Muscle layer of colon (tissue), 2 donors: ENCODE measurements around the gene ARHGAP15.

Experiments used
- H3K27ac ChIP-seq: one replicate; pipeline ENCODE4 v1.7.0; 2013; ENCODE audit warnings: low read depth, mild to moderate bottlenecking, low read length, moderate library complexity
- H3K27me3 ChIP-seq, 2 donors: one replicate each; pipeline ENCODE4 v1.7.0; 2013; ENCODE audit warnings: low read length in 2 of 2, mild to moderate bottlenecking in 2 of 2; ENCODE audit not compliant: insufficient read depth in 2 of 2, control insufficient read depth in 1 of 2
- H3K36me3 ChIP-seq: one replicate; pipeline ENCODE4 v1.7.0; 2013; ENCODE audit warnings: mild to moderate bottlenecking, low read length; ENCODE audit not compliant: insufficient read depth
- H3K4me1 ChIP-seq: one replicate; pipeline ENCODE4 v1.7.0; 2013; ENCODE audit warnings: mild to moderate bottlenecking, low read length; ENCODE audit not compliant: insufficient read depth
- H3K4me3 ChIP-seq, 2 donors: one replicate each; pipeline ENCODE4 v1.7.0; 2013; ENCODE audit warnings: low read length in 2 of 2, low read depth in 1 of 2, mild to moderate bottlenecking in 1 of 2, moderate library complexity in 1 of 2
- H3K9ac ChIP-seq: one replicate; pipeline ENCODE4 v1.7.0; 2013; ENCODE audit warnings: low read length
- H3K9me3 ChIP-seq: one replicate; pipeline ENCODE4 v1.7.0; 2013; ENCODE audit warnings: mild to moderate bottlenecking, low read length
- donor health status: abdominal sarcoma.
- donor health status: Adenocarcinoma of cecum.

ARHGAP15 gene

GRCh38 chr2:143392358-143392757 lies 263.1 kb downstream of the ARHGAP15 start:
- H3K27ac ChIP-seq: no peak overlapping the region
- H3K4me3 ChIP-seq: no peak overlapping the region
- H3K36me3 ChIP-seq: no peaks in the 10 kb centered on the region
- H3K27me3 ChIP-seq: no peaks in the 10 kb centered on the region
- no peak overlapping the region for H3K9ac ChIP-seq
- no peaks in the 10 kb centered on the region for H3K4me1 ChIP-seq
- H3K9me3 ChIP-seq: no peaks in the 10 kb centered on the region

GRCh38 chr2:143394062-143394461 lies 264.8 kb downstream of the ARHGAP15 start:
- Histone ChIP-seq H3K4me3 (no peak overlapping the region), H3K27ac (no peak overlapping the region), H3K4me1 (no peaks in the 10 kb centered on the region)

GRCh38 chr2:143397884-143398614 lies 268.8 kb downstream of the ARHGAP15 start:
- H3K9ac ChIP-seq: no peak overlapping the region
- H3K4me3 ChIP-seq: no peak overlapping the region
- no peaks in the 10 kb centered on the region for H3K4me1 ChIP-seq

More at GRCh38 chr2:143394062-143394461, 264.8 kb downstream of the ARHGAP15 start:
- Histone ChIP-seq H3K9ac (no peak overlapping the region), H3K27me3 (no peaks in the 10 kb centered on the region), H3K36me3 (no peaks in the 10 kb centered on the region), H3K9me3 (no peaks in the 10 kb centered on the region)

GRCh38 chr2:143398781-143399180 lies 269.6 kb downstream of the ARHGAP15 start:
- no peak overlapping the region for H3K4me3 ChIP-seq
- no peaks in the 10 kb centered on the region for H3K27me3 ChIP-seq
- H3K4me1 ChIP-seq: no peaks in the 10 kb centered on the region
- H3K36me3 ChIP-seq: no peaks in the 10 kb centered on the region
- no peak overlapping the region for H3K27ac ChIP-seq
- H3K9ac ChIP-seq: no peak overlapping the region
- H3K9me3 ChIP-seq: no peaks in the 10 kb centered on the region

More at GRCh38 chr2:143397884-143398614, 268.8 kb downstream of the ARHGAP15 start:
- Histone ChIP-seq H3K27ac (no peak overlapping the region), H3K9me3 (no peaks in the 10 kb centered on the region), H3K36me3 (no peaks in the 10 kb centered on the region), H3K27me3 (no peaks in the 10 kb centered on the region)

- Histone ChIP-seq H3K9me3 (no peaks in the 10 kb centered on the region), H3K36me3 (no peaks in the 10 kb centered on the region), H3K27ac (no peak overlapping the region), H3K4me3 (no peak overlapping the region), H3K27me3 (no peaks in the 10 kb centered on the region), H3K4me1 (no peaks in the 10 kb centered on the region), H3K9ac (no peak overlapping the region)
Measured at GRCh38 chr2:143399631-143400069, 270.4 kb downstream of the ARHGAP15 start.

- Histone ChIP-seq H3K36me3 (no peaks in the 10 kb centered on the region), H3K9me3 (no peaks in the 10 kb centered on the region), H3K9ac (no peak overlapping the region), H3K27ac (no peak overlapping the region), H3K4me3 (no peak overlapping the region), H3K4me1 (no peaks in the 10 kb centered on the region), H3K27me3 (no peaks in the 10 kb centered on the region)
Measured at GRCh38 chr2:143401861-143402260, 272.6 kb downstream of the ARHGAP15 start.

- Histone ChIP-seq H3K9me3 (no peaks in the 10 kb centered on the region), H3K27ac (no peak overlapping the region), H3K4me3 (no peak overlapping the region), H3K36me3 (no peaks in the 10 kb centered on the region), H3K27me3 (no peaks in the 10 kb centered on the region), H3K4me1 (no peaks in the 10 kb centered on the region), H3K9ac (no peak overlapping the region)
Measured at GRCh38 chr2:143402451-143402850, 273.2 kb downstream of the ARHGAP15 start.

- Histone ChIP-seq H3K9me3 (no peaks in the 10 kb centered on the region), H3K27me3 (no peaks in the 10 kb centered on the region), H3K36me3 (no peaks in the 10 kb centered on the region), H3K4me3 (no peak overlapping the region), H3K27ac (no peak overlapping the region), H3K9ac (no peak overlapping the region), H3K4me1 (no peaks in the 10 kb centered on the region)
Measured at GRCh38 chr2:143410082-143410897, 281.1 kb downstream of the ARHGAP15 start.

GRCh38 chr2:143415571-143415970 lies 286.4 kb downstream of the ARHGAP15 start:
- no peaks in the 10 kb centered on the region for H3K27me3 ChIP-seq
- no peak overlapping the region for H3K9ac ChIP-seq

GRCh38 chr2:143417428-143417827 lies 288.2 kb downstream of the ARHGAP15 start:
- Histone ChIP-seq H3K36me3 (no peaks in the 10 kb centered on the region), H3K27ac (no peak overlapping the region), H3K4me1 (no peaks in the 10 kb centered on the region), H3K4me3 (no peak overlapping the region), H3K27me3 (no peaks in the 10 kb centered on the region), H3K9me3 (no peaks in the 10 kb centered on the region), H3K9ac (no peak overlapping the region)

More at GRCh38 chr2:143415571-143415970, 286.4 kb downstream of the ARHGAP15 start:
- no peaks in the 10 kb centered on the region for H3K36me3 ChIP-seq
- no peak overlapping the region for H3K4me3 ChIP-seq
- H3K4me1 ChIP-seq: no peaks in the 10 kb centered on the region
- H3K9me3 ChIP-seq: no peaks in the 10 kb centered on the region
- H3K27ac ChIP-seq: no peak overlapping the region

GRCh38 chr2:143420313-143420712 lies 291.1 kb downstream of the ARHGAP15 start:
- H3K9ac ChIP-seq: no peak overlapping the region
- no peaks in the 10 kb centered on the region for H3K36me3 ChIP-seq
- H3K27me3 ChIP-seq: no peaks in the 10 kb centered on the region
- no peak overlapping the region for H3K4me3 ChIP-seq
- no peaks in the 10 kb centered on the region for H3K4me1 ChIP-seq
- H3K9me3 ChIP-seq: no peaks in the 10 kb centered on the region
- no peak overlapping the region for H3K27ac ChIP-seq
